Duodenal mucosa (tissue), 2 donors: Measurements from ENCODE around the gene VPS8.
A peak's percentile ranks its signal among the peaks of the same experiment; 100 is the strongest.

Source experiments
- H3K27ac ChIP-seq: one replicate; pipeline ENCODE4 v1.7.0; 2013; ENCODE audit warnings: low read depth, low read length
- H3K27me3 ChIP-seq, 2 donors: one replicate each; pipeline ENCODE4 v1.7.0; 2013; ENCODE audit warnings: low read length in 2 of 2, control low read depth in 1 of 2; ENCODE audit not compliant: insufficient read depth in 2 of 2, control insufficient read depth in 1 of 2
- H3K36me3 ChIP-seq, 2 donors: one replicate each; pipeline ENCODE4 v1.7.0; 2013; ENCODE audit warnings: low read length in 2 of 2, control low read depth in 1 of 2; ENCODE audit not compliant: insufficient read depth in 2 of 2, control insufficient read depth in 1 of 2
- H3K4me1 ChIP-seq, 2 donors: one replicate each; pipeline ENCODE4 v1.7.0; 2013; ENCODE audit warnings: low read length in 2 of 2, control low read depth in 1 of 2; ENCODE audit not compliant: insufficient read depth in 2 of 2, control insufficient read depth in 1 of 2
- H3K4me3 ChIP-seq, 2 donors: one replicate each; pipeline ENCODE4 v1.7.0; 2013; ENCODE audit warnings: low read length in 2 of 2, low read depth in 1 of 2
- H3K9ac ChIP-seq, 2 donors: one replicate each; pipeline ENCODE4 v1.7.0; 2013; ENCODE audit warnings: low read length in 2 of 2, low read depth in 1 of 2
- H3K9me3 ChIP-seq, 2 donors: one replicate each; pipeline ENCODE4 v1.7.0; 2013; ENCODE audit warnings: low read length in 2 of 2, control low read depth in 1 of 2; ENCODE audit not compliant: control insufficient read depth in 1 of 2

Gene VPS8

GRCh38 chr3:185057829-185058228 lies 245.9 kb downstream of the VPS8 start:
- Histone ChIP-seq H3K9ac (no peak overlapping the region), H3K4me1 (no peaks in the 10 kb centered on the region), H3K4me3 (no peak overlapping the region)

DNA sequence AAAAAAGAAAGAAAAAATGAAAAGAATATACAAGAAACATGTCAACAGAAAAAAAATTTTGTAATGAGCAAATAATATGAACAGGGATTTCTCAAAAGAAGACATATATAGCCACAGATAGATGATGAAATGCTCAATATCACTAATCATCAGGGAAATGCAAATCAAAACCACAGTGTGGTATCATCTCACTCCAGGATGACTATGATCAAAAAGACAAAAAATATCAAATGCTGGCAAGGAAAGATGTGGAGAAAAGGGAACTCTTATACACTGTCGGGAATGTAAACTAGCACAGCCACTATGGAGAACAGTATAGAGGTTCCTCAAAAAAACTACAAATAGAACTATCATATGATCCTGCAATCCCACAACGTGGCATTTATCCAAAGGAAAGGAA lies 246.8 kb downstream of the VPS8 start:
- Histone ChIP-seq H3K4me1 (no peaks in the 10 kb centered on the region), H3K9ac (no peak overlapping the region), H3K4me3 (no peak overlapping the region), H3K27me3 (no peaks in the 10 kb centered on the region), H3K27ac (no peak overlapping the region), H3K36me3 (peaks cover 3 to 7% of the 10 kb centered on the region in 2 donors), H3K9me3 (peaks cover 3 to 10% of the 10 kb centered on the region in 2 donors)

More at GRCh38 chr3:185057829-185058228, 245.9 kb downstream of the VPS8 start:
- Histone ChIP-seq H3K36me3 (peaks cover 3 to 12% of the 10 kb centered on the region in 2 donors), H3K9me3 (peaks cover 3 to 10% of the 10 kb centered on the region in 2 donors), H3K27ac (no peak overlapping the region), H3K27me3 (no peaks in the 10 kb centered on the region)

- no peak overlapping the region for H3K27ac ChIP-seq
- no peaks in the 10 kb centered on the region for H3K27me3 ChIP-seq
- no peak overlapping the region for H3K9ac ChIP-seq
- H3K36me3 ChIP-seq, result peaks cover 0 to 3% of the 10 kb centered on the region in 2 donors
- no peaks in the 10 kb centered on the region for H3K4me1 ChIP-seq
- H3K9me3 ChIP-seq, result peaks cover 3 to 10% of the 10 kb centered on the region in 2 donors
- no peak overlapping the region for H3K4me3 ChIP-seq
These were observed 247.8 kb downstream of the VPS8 start for GRCh38 chr3:185059766-185060165.

DNA sequence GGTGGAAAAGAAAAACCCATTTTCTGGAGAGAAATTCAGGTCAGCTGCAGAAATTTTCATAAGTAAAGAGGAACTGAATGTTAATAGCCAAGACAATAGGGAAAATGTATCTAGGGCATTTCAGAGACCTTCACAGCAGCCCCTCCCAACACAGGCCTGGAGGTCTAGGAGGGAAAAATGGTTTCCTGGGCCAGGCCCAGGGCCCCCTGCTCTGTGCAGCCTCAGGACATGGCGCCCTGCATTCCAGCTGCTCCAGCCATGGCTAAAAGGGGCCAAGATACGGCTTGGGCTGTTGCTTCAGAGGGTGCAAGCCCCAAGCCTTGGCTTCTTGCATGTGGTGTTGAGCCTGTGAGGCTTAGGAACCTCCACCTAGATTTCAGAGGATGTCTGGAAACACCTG lies 248.7 kb downstream of the VPS8 start:
- H3K9ac ChIP-seq, result no peak overlapping the region
- no peaks in the 10 kb centered on the region for H3K27me3 ChIP-seq
- H3K36me3 ChIP-seq, result peaks cover 0 to under 1% of the 10 kb centered on the region in 2 donors
- H3K9me3 ChIP-seq, result peaks cover 3 to 10% of the 10 kb centered on the region in 2 donors
- no peaks in the 10 kb centered on the region for H3K4me1 ChIP-seq
- no peak overlapping the region for H3K4me3 ChIP-seq
- H3K27ac ChIP-seq, result no peak overlapping the region

DNA sequence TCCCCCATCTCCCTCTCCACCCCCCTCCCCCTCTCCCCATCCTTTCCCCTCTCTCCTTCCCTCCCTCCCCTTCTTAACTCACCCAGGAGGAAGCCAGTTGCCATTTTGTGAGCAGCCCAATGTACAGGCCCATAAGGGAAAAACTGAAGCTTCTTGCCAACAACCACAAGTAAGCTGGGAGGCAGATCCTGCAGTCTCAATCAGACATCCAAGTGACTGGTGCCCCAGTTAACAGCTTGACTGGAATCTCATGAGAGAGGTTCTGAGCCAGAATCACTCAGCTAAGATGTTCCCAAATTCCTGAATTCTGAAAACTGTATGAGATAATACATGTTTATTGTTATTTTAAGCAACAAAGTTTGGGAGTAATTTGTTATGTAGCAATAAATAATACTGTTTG lies 250.2 kb downstream of the VPS8 start:
- H3K27me3 ChIP-seq, result no peaks in the 10 kb centered on the region

DNA sequence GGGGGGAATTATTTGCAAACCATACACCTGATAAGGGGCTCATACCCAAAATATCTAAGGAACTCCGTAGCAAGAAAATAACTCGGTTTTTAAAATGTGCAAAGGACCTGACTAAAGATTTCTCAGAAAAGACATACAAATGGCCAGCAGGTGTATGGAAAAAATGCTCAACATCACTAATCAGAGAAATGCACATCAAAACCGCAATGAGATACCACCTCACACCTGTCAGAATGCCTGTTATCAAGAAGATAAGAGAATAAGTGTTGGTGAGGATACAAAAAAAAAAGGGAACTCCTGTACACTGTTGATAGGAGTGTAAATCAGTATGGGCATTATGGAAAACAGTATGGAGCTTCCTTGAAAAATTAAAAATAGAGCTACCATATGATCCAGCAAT lies 251.5 kb downstream of the VPS8 start:
- no peaks in the 10 kb centered on the region for H3K27me3 ChIP-seq
- H3K9me3 ChIP-seq, result no peaks in the 10 kb centered on the region
- H3K9ac ChIP-seq, result no peak overlapping the region
- H3K36me3 ChIP-seq, result no peaks in the 10 kb centered on the region
- H3K27ac ChIP-seq, result no peak overlapping the region
- no peak overlapping the region for H3K4me3 ChIP-seq
- no peaks in the 10 kb centered on the region for H3K4me1 ChIP-seq

More for the DNA sequence above, 250.2 kb downstream of the VPS8 start:
- H3K27ac ChIP-seq, result no peak overlapping the region
- H3K9ac ChIP-seq, result no peak overlapping the region
- peaks cover 3 to 8% of the 10 kb centered on the region in 2 donors for H3K9me3 ChIP-seq
- H3K36me3 ChIP-seq, result no peaks in the 10 kb centered on the region
- H3K4me1 ChIP-seq, result no peaks in the 10 kb centered on the region
- H3K4me3 ChIP-seq, result no peak overlapping the region

DNA sequence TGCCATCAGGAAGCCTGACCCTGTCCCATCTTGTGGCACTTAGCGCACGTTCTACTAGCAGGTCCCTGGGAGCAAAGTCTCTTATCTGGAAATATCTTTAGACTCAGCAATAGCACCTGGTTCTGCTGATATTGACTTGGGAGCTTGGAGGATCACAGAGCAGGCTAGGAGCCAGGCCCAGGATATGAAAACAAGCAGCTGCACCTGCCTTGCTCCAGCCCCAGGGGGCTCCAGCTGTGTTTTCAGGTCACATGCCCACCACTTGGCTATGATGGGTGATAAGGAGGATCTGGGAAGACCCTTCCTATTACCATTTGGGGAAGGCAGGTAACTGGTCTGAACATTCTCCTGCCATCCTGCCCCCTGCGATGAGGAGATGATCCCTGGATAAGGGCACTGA lies 253.1 kb downstream of the VPS8 start:
- no peak overlapping the region for H3K27ac ChIP-seq

GRCh38 chr3:185066251-185066650 lies 254.3 kb downstream of the VPS8 start:
- no peak overlapping the region for H3K9ac ChIP-seq
- no peak overlapping the region for H3K27ac ChIP-seq
- peaks cover 19 to 20% of the 10 kb centered on the region in 2 donors for H3K4me1 ChIP-seq
- no peaks in the 10 kb centered on the region for H3K27me3 ChIP-seq
- H3K36me3 ChIP-seq, result no peaks in the 10 kb centered on the region
- H3K9me3 ChIP-seq, result no peaks in the 10 kb centered on the region
- no peak overlapping the region for H3K4me3 ChIP-seq

More for the DNA sequence above, 253.1 kb downstream of the VPS8 start:
- Histone ChIP-seq H3K36me3 (no peaks in the 10 kb centered on the region), H3K4me1 (peaks cover 13 to 15% of the 10 kb centered on the region in 2 donors), H3K4me3 (no peak overlapping the region), H3K9ac (no peak overlapping the region), H3K27me3 (no peaks in the 10 kb centered on the region), H3K9me3 (no peaks in the 10 kb centered on the region)

GRCh38 chr3:185067173-185067572 lies 255.2 kb downstream of the VPS8 start:
- H3K4me1 ChIP-seq, result peaks cover 19 to 20% of the 10 kb centered on the region in 2 donors
- no peaks in the 10 kb centered on the region for H3K36me3 ChIP-seq
- H3K4me3 ChIP-seq, result no peak overlapping the region
- H3K9me3 ChIP-seq, result no peaks in the 10 kb centered on the region
- H3K9ac ChIP-seq, result no peak overlapping the region
- H3K27me3 ChIP-seq, result no peaks in the 10 kb centered on the region
- no peak overlapping the region for H3K27ac ChIP-seq

- Histone ChIP-seq H3K36me3 (no peaks in the 10 kb centered on the region), H3K4me1 (peaks cover 19 to 20% of the 10 kb centered on the region in 2 donors), H3K9me3 (no peaks in the 10 kb centered on the region), H3K27ac (no peak overlapping the region), H3K27me3 (no peaks in the 10 kb centered on the region), H3K4me3 (no peak overlapping the region), H3K9ac (peak overlapping the region in 1 of 2 donors; percentile 6)
These were observed 257.4 kb downstream of the VPS8 start for GRCh38 chr3:185069037-185070030.
